Karpas-422 (cell line): ENCODE measurements around the gene KRTAP20-2. TPM values are rescaled to one million over a fixed set of nuclear protein-coding genes. Genes with fewer than 3 reads are reported as not detected.

ENCODE experiments used
- DNase-seq: peaks from one replicate; pipeline ENCODE4 v3.0.0-alpha.2; 2015
- H2AFZ ChIP-seq: fragments of 200-600 bp; sonication (generic); 2 replicates; pipeline ENCODE4 v1.6.1; 2014; ENCODE audit warnings: antibody characterized with exemption, low read length, mixed read lengths
- H3K27ac ChIP-seq: fragments of 200-600 bp; sonication (generic); 2 replicates; pipeline ENCODE4 v1.5.1; 2014; ENCODE audit warnings: mild to moderate bottlenecking, low read length, moderate library complexity
- H3K27me3 ChIP-seq: fragments of 200-600 bp; sonication (generic); 2 replicates; pipeline ENCODE4 v1.6.1; 2014; ENCODE audit warnings: low read length, mixed read lengths
- H3K36me3 ChIP-seq: fragments of 200-600 bp; sonication (generic); 2 replicates; pipeline ENCODE4 v1.6.1; 2014; ENCODE audit warnings: low read length, mixed read lengths; ENCODE audit not compliant: insufficient read depth
- H3K4me1 ChIP-seq: fragments of 200-600 bp; sonication (generic); 2 replicates; pipeline ENCODE4 v1.6.1; 2014; ENCODE audit warnings: mild to moderate bottlenecking, low read length, mixed read lengths
- H3K4me2 ChIP-seq: fragments of 200-600 bp; sonication (generic); 2 replicates; pipeline ENCODE4 v1.6.1; 2014; ENCODE audit warnings: low read length, low read depth, mild to moderate bottlenecking; ENCODE audit not compliant: poor library complexity, severe bottlenecking
- H3K4me3 ChIP-seq: fragments of 200-600 bp; sonication (generic); 2 replicates; pipeline ENCODE4 v1.5.1; 2014; ENCODE audit warnings: mild to moderate bottlenecking, antibody characterized with exemption, low read length, mixed read lengths
- H3K79me2 ChIP-seq: fragments of 200-600 bp; sonication (generic); 2 replicates; pipeline ENCODE4 v1.6.1; 2014; ENCODE audit warnings: mild to moderate bottlenecking, low read length, mixed read lengths
- H3K9ac ChIP-seq: fragments of 200-600 bp; sonication (generic); 2 replicates; pipeline ENCODE4 v1.6.0; 2014; ENCODE audit warnings: low read length
- H3K9me2 ChIP-seq: fragments of 200-600 bp; sonication (generic), shearing (Covaris generic); replicated peaks from 2 replicates; pipeline ENCODE4 v1.6.0; 2014; ENCODE audit warnings: mild to moderate bottlenecking, low read length, moderate library complexity; ENCODE audit not compliant: insufficient read depth
- H3K9me3 ChIP-seq: fragments of 300-700, 200-600 bp; sonication (generic); 2 replicates; pipeline ENCODE4 v1.6.1; 2014; ENCODE audit warnings: low read length, mixed read lengths
- H4K20me1 ChIP-seq: fragments of 200-600 bp; sonication (generic); 2 replicates; pipeline ENCODE4 v1.6.1; 2014; ENCODE audit warnings: mild to moderate bottlenecking, antibody characterized with exemption, low read length, low read depth; ENCODE audit not compliant: insufficient read depth
- total RNA-seq: library from RNA; depleted of rRNA; stranded (reverse); fragments of >200 nt; shearing (Covaris generic); gene quantifications from 2 replicates; pipeline ENCODE4 v1.2.3, GENCODE V29; 2014; ENCODE audit warnings: low replicate concordance

Gene KRTAP20-2
- total RNA-seq, 1 experiment from 2014 or later, result not detected

- no peaks in the 10 kb centered on the region for H3K36me3 ChIP-seq
- H3K27ac ChIP-seq, result no peak overlapping the region
- H2AFZ ChIP-seq, result no peak overlapping the region
- H3K4me2 ChIP-seq, result no peak overlapping the region
- H3K4me3 ChIP-seq, result no peak overlapping the region
- no peak for DNase-seq
- H3K9ac ChIP-seq, result no peak overlapping the region
- H3K9me3 ChIP-seq, result peaks cover 1% of the 10 kb centered on the region
- H3K4me1 ChIP-seq, result no peaks in the 10 kb centered on the region
- H3K79me2 ChIP-seq, result no peaks in the 10 kb centered on the region
- no peaks in the 10 kb centered on the region for H3K27me3 ChIP-seq
- H3K9me2 ChIP-seq, result no peaks in the 10 kb centered on the region
- no peaks in the 10 kb centered on the region for H4K20me1 ChIP-seq
Observed at GRCh38 chr21:30638686-30639085, 3.7 kb downstream of the KRTAP20-2 start.

- no peaks in the 10 kb centered on the region for H3K9me2 ChIP-seq
- no peak within 1 kb of the TSS for H3K9ac ChIP-seq
- no peak within 1 kb of the TSS for H2AFZ ChIP-seq
- no peak within 1 kb of the TSS for H3K27ac ChIP-seq
- H4K20me1 ChIP-seq, result no peaks in the 10 kb centered on the region
- H3K4me3 ChIP-seq, result no peak within 1 kb of the TSS
- H3K36me3 ChIP-seq, result no peaks in the 10 kb centered on the region
- no peaks in the 10 kb centered on the region for H3K27me3 ChIP-seq
- no peak within 1 kb of the TSS for H3K4me2 ChIP-seq
- no peaks in the 10 kb centered on the region for H3K4me1 ChIP-seq
- no peaks in the 10 kb centered on the region for H3K79me2 ChIP-seq
- H3K9me3 ChIP-seq, result peaks cover 17% of the 10 kb centered on the region
- DNase-seq, result no peak
Observed at GRCh38 chr21:30642564-30642963, 7.6 kb downstream of the KRTAP20-2 start, which contains the start of gene KRTAP20-3. Gene KRTAP20-3 (plus strand): TSS chr21:30642864.

- Histone ChIP-seq H3K27ac (no peak overlapping the region), H3K27me3 (no peaks in the 10 kb centered on the region), H3K9ac (no peak overlapping the region), H3K9me3 (peaks cover 21% of the 10 kb centered on the region), H2AFZ (no peak overlapping the region), H4K20me1 (no peaks in the 10 kb centered on the region), H3K4me3 (no peak overlapping the region), H3K4me2 (no peak overlapping the region), H3K79me2 (no peaks in the 10 kb centered on the region), H3K4me1 (no peaks in the 10 kb centered on the region), H3K9me2 (no peaks in the 10 kb centered on the region), H3K36me3 (no peaks in the 10 kb centered on the region)
- DNase-seq, result no peak
Observed at GRCh38 chr21:30646904-30647414, 12.0 kb downstream of the KRTAP20-2 start.

GRCh38 chr21:30652891-30653290 is 17.9 kb downstream of the KRTAP20-2 start:
- Histone ChIP-seq H3K9ac (no peak overlapping the region), H3K4me3 (no peak overlapping the region), H3K4me2 (no peak overlapping the region), H3K4me1 (no peaks in the 10 kb centered on the region), H3K27me3 (no peaks in the 10 kb centered on the region), H4K20me1 (no peaks in the 10 kb centered on the region), H2AFZ (no peak overlapping the region), H3K9me2 (no peaks in the 10 kb centered on the region), H3K79me2 (no peaks in the 10 kb centered on the region), H3K9me3 (peaks cover 4% of the 10 kb centered on the region; the same call in 1 of the 2 replicates), H3K36me3 (no peaks in the 10 kb centered on the region), H3K27ac (no peak overlapping the region)
- no peak for DNase-seq

GRCh38 chr21:30668776-30669175 is 33.8 kb downstream of the KRTAP20-2 start:
- no peaks in the 10 kb centered on the region for H3K36me3 ChIP-seq
- no peak overlapping the region for H3K4me3 ChIP-seq
- peaks cover 17% of the 10 kb centered on the region for H3K9me3 ChIP-seq
- H3K4me2 ChIP-seq, result no peak overlapping the region
- no peak for DNase-seq
- H3K79me2 ChIP-seq, result no peaks in the 10 kb centered on the region
- H3K9ac ChIP-seq, result no peak overlapping the region
- H2AFZ ChIP-seq, result no peak overlapping the region
- no peaks in the 10 kb centered on the region for H4K20me1 ChIP-seq
- no peaks in the 10 kb centered on the region for H3K9me2 ChIP-seq
- no peaks in the 10 kb centered on the region for H3K27me3 ChIP-seq
- no peak overlapping the region for H3K27ac ChIP-seq
- no peaks in the 10 kb centered on the region for H3K4me1 ChIP-seq

- H3K9ac ChIP-seq, result no peak overlapping the region
- no peaks in the 10 kb centered on the region for H3K4me1 ChIP-seq
- H3K27ac ChIP-seq, result no peak overlapping the region
- H3K9me2 ChIP-seq, result no peaks in the 10 kb centered on the region
- no peak overlapping the region for H3K4me2 ChIP-seq
- H3K36me3 ChIP-seq, result no peaks in the 10 kb centered on the region
- DNase-seq, result no peak
- H4K20me1 ChIP-seq, result no peaks in the 10 kb centered on the region
- H2AFZ ChIP-seq, result no peak overlapping the region
- H3K27me3 ChIP-seq, result no peaks in the 10 kb centered on the region
- H3K9me3 ChIP-seq, result peaks cover 21% of the 10 kb centered on the region
- no peak overlapping the region for H3K4me3 ChIP-seq
- no peaks in the 10 kb centered on the region for H3K79me2 ChIP-seq
Observed at GRCh38 chr21:30672985-30673650, 38.1 kb downstream of the KRTAP20-2 start.

GRCh38 chr21:30674312-30674711 is 39.3 kb downstream of the KRTAP20-2 start:
- Histone ChIP-seq H3K4me3 (no peak overlapping the region), H3K4me1 (no peaks in the 10 kb centered on the region), H3K9me3 (peaks cover 21% of the 10 kb centered on the region), H4K20me1 (no peaks in the 10 kb centered on the region), H3K9ac (no peak overlapping the region), H3K36me3 (no peaks in the 10 kb centered on the region), H3K79me2 (no peaks in the 10 kb centered on the region), H3K27me3 (no peaks in the 10 kb centered on the region), H3K9me2 (no peaks in the 10 kb centered on the region), H2AFZ (no peak overlapping the region), H3K4me2 (no peak overlapping the region), H3K27ac (no peak overlapping the region)
- no peak for DNase-seq

GRCh38 chr21:30676737-30677136 is 41.7 kb downstream of the KRTAP20-2 start:
- H3K9ac ChIP-seq, result no peak overlapping the region
- no peak overlapping the region for H3K4me2 ChIP-seq

More at GRCh38 chr21:30676737-30677136, 41.7 kb downstream of the KRTAP20-2 start:
- Histone ChIP-seq H4K20me1 (no peaks in the 10 kb centered on the region), H3K79me2 (no peaks in the 10 kb centered on the region), H3K36me3 (no peaks in the 10 kb centered on the region), H2AFZ (no peak overlapping the region), H3K27me3 (no peaks in the 10 kb centered on the region), H3K4me1 (no peaks in the 10 kb centered on the region), H3K4me3 (no peak overlapping the region), H3K9me2 (no peaks in the 10 kb centered on the region), H3K27ac (no peak overlapping the region), H3K9me3 (peaks cover 17% of the 10 kb centered on the region)
- no peak for DNase-seq
